ENCODE data around the gene FAM149A.

Gene FAM149A

DNA sequence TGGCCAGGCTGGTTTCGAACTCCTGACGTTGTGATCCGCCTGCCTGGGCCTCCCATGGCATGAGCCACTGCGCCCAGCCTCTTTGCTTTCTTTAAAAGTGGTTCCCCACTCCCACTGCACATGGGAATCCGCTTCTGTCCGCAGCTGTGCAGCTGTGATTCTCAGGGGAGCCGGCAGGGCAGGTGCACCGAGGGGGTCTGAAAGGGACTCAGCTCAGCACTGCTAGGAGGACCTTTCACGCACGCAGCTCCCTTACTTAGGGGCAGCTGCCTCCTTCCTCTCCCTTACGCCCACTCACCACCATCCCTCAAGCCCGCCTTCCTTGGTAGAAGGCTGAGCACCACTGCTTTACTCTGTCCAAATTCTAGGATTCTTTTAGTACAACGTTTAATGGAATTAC, 46.4 kb downstream of the FAM149A start:
- DNase-seq (ENCODE audit: low read depth): no peak
- TF ChIP-seq POLR2A (IDR thresholded peaks at IDR 0.05; ENCODE audit: extremely low read depth, insufficient read length) (no peak), MYC (IDR thresholded peaks at IDR 0.05; ENCODE audit: low read depth, low read length) (no peak), CTCF (IDR thresholded peaks at IDR 0.05; ENCODE audit: low read depth, low read length) (no peak)
- TF ChIP-seq, protein P1, sequence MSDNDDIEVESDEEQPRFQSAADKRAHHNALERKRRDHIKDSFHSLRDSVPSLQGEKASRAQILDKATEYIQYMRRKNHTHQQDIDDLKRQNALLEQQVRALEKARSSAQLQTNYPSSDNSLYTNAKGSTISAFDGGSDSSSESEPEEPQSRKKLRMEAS (IDR thresholded peaks at IDR 0.05; ENCODE audit: low read depth, low read length): no peak
- H3K4me3 ChIP-seq (ENCODE audit: low read depth, low read length): no peak overlapping the region

- TF ChIP-seq MYC (IDR thresholded peaks at IDR 0.05; ENCODE audit: low read depth, low read length) (no peak), CTCF (IDR thresholded peaks at IDR 0.05; ENCODE audit: low read depth, low read length) (no peak), POLR2A (IDR thresholded peaks at IDR 0.05; ENCODE audit: extremely low read depth, insufficient read length) (no peak)
- TF ChIP-seq, protein P1 (IDR thresholded peaks at IDR 0.05; ENCODE audit: low read depth, low read length): no peak
- DNase-seq (ENCODE audit: low read depth): no peak
- no peak overlapping the region for H3K4me3 ChIP-seq (ENCODE audit: low read depth, low read length)
Measured at GRCh38 chr4:186151499-186151898, 47.0 kb downstream of the FAM149A start.

GRCh38 chr4:186158021-186158813, 53.7 kb downstream of the FAM149A start:
- no peak overlapping the region for H3K4me3 ChIP-seq (ENCODE audit: low read depth, low read length)
- TF ChIP-seq, protein P1 (IDR thresholded peaks at IDR 0.05; ENCODE audit: low read depth, low read length): no peak
- TF ChIP-seq CTCF (IDR thresholded peaks at IDR 0.05; ENCODE audit: low read depth, low read length) (no peak), MYC (IDR thresholded peaks at IDR 0.05; ENCODE audit: low read depth, low read length) (no peak), POLR2A (IDR thresholded peaks at IDR 0.05; ENCODE audit: extremely low read depth, insufficient read length) (no peak)
- no peak for DNase-seq (ENCODE audit: low read depth)

- no peak overlapping the region for H3K4me3 ChIP-seq (ENCODE audit: low read depth, low read length)
- no peak for DNase-seq (ENCODE audit: low read depth)
- TF ChIP-seq CTCF (IDR thresholded peaks at IDR 0.05; ENCODE audit: low read depth, low read length) (no peak), POLR2A (IDR thresholded peaks at IDR 0.05; ENCODE audit: extremely low read depth, insufficient read length) (no peak), MYC (IDR thresholded peaks at IDR 0.05; ENCODE audit: low read depth, low read length) (no peak)
- TF ChIP-seq, protein P1 (IDR thresholded peaks at IDR 0.05; ENCODE audit: low read depth, low read length): no peak
Measured at GRCh38 chr4:186158966-186159365, 54.5 kb downstream of the FAM149A start.

DNA sequence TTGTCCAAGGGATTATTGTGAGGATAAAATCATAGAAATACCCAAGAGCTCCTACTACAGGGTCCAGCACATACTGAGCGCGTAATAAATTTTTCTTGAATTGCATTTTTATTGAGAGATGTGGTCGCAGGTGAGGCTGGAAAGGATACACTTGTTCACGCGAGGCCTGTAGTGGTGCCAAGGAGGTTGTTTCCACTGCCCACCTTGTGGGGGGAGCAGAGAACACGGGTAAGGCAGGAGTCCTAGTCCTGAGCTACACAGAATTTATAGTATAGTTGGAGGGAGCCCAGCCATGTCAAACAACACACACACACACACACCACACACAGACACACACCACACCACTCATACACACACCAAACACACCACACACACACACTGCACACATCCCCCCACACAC, 55.1 kb downstream of the FAM149A start:
- DNase-seq (ENCODE audit: low read depth): no peak
- H3K4me3 ChIP-seq (ENCODE audit: low read depth, low read length): no peak overlapping the region
- TF ChIP-seq, protein P1 (IDR thresholded peaks at IDR 0.05; ENCODE audit: low read depth, low read length): no peak
- TF ChIP-seq MYC (IDR thresholded peaks at IDR 0.05; ENCODE audit: low read depth, low read length) (no peak), POLR2A (IDR thresholded peaks at IDR 0.05; ENCODE audit: extremely low read depth, insufficient read length) (no peak), CTCF (IDR thresholded peaks at IDR 0.05; ENCODE audit: low read depth, low read length) (no peak)
